Activated CD4-positive, alpha-beta T cell treated with anti-CD3 and anti-CD28 coated beads for 48 hours (primary cell): ENCODE measurements around the gene SGPP2.
"Not testable (repeated sequence)": the region's sequence is repeated elsewhere in the genome, so short reads cannot be mapped to it uniquely, and the experiment has no call there.

Source experiments
- DNase-seq: peaks from one replicate; pipeline ENCODE4 v3.0.0-alpha.2; 2020

The SGPP2 gene

GRCh38 chr2:222430071-222430470, 5.7 kb downstream of the SGPP2 start:
- no peak for DNase-seq

DNA sequence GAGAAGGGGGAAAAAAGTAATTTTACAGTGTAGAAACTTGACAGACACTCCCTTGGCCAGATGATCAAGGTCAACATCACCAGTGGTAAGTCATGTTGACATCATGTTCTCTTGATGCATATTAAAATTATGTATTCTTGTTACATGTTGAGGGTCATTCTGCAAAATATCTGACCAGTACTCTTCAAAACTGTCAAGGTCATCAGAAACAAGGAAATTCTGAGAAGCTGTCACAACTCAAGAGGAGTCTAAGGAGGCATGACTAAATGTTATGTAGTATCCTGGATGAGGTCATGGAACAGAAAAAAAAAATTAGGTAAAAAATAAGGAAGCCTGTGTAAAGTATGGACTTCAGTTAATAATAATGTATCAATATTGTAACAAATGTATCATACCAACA, 6.3 kb downstream of the SGPP2 start:
- no peak for DNase-seq

DNA sequence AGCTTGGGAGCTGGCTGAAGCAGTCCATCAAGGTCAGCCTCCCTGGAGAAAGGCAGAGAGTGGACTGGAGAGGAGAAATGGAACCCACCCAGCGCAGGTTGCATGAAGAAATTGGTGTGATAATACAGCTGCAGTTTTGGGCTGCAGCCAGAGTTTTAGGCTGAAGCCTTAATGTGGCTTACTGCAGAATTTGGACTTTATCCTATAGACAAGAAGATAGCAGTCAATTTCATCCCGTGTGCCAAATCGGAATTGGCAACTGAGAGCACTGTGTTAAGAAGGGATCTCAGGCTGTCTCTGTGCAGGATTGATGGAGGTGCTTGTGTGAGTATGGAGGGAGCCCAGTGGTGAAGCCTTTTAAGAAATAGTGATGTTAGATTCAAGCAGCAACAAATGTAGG, 7.5 kb downstream of the SGPP2 start:
- no peak for DNase-seq

GRCh38 chr2:222433332-222434173, 9.2 kb downstream of the SGPP2 start:
- no peak for DNase-seq

GRCh38 chr2:222434204-222434603, 9.9 kb downstream of the SGPP2 start:
- no peak for DNase-seq

DNA sequence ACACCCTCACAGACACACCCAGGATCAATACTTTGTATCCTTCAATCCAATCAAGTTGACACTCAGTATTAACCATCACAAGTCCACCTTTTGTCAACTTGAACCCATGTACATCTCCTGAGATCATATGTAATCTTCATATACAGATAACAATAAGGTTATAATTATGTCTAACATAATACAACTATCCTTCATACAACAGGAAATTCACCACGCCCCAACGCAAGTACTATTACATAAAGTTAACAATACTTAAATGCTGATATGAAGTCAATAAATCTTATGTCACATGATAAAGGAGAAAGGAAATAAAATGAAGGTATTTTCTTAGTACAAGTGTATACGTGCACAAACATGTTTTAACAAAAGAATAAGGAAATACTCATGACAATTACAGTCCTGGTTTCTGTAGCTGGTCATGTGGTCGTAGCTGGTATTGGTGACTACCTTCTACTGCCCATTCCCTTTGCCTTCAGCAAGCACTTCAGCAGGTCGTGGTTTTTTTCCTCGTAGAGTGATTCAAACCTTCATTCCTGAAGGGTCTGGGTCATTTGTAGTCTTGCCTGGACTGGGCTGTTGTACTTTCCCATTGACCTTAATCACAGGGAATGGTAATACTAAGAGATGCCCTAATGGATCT, 11.2 kb downstream of the SGPP2 start:
- not testable (repeated sequence) for DNase-seq

DNA sequence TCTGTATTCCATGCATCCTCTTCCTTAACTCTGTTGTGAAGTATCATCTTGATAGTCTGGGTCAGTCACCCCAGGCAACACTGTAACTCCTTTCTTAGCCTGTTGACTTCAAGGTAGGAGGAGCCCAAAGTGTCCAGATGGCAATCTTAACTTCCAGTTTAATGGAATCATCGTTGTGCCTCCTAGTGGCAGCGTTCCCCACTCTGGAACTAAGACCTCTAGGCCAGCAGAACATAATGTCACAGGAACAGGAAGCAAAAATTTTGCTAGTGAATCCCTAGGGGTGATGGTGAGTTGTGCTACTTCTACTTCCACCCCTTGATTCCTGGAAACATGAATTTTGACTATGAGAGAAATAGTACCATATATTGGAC, 11.7 kb downstream of the SGPP2 start:
- no peak for DNase-seq

- no peak for DNase-seq
Observed at GRCh38 chr2:222439692-222440091, 15.3 kb downstream of the SGPP2 start.

DNA sequence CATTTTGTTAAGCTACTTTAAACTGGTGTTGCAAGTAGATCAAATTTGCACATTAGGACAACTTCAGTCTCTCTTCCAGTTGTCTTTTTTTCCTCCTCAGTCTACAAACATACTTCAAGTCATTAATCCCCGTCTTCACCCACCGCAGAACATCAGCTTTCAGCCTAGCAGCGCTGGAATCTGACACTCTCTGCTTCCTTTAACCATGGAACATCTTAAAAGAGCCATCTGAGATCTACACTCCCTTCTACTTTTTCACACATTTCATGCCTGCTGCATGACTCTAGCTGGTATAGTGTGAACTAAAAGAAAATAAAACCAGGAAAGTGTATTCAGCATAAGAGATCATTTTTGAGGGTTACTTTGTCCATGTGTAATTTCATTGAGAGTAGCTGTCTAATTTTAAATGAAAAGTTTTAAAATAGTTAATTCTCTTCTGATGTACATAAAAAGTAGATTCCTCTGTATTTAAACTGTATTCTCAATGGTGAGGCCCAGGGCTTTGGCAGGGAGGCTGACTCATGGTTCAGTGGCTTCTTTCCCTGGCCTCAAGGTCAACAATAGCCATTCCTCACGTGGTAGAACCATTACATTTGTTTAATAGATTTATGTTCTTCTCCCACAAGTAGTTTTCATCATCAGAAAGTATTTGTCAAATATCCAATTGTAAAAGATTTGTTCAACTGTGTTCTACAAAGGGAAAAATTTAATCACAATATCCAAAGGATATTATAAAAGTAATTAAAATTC, 16.5 kb downstream of the SGPP2 start:
- no peak for DNase-seq

GRCh38 chr2:222442665-222443064, 18.3 kb downstream of the SGPP2 start:
- no peak for DNase-seq

GRCh38 chr2:222445227-222445626, 20.9 kb downstream of the SGPP2 start:
- no peak for DNase-seq

GRCh38 chr2:222447131-222447530, 22.8 kb downstream of the SGPP2 start:
- no peak for DNase-seq

DNA sequence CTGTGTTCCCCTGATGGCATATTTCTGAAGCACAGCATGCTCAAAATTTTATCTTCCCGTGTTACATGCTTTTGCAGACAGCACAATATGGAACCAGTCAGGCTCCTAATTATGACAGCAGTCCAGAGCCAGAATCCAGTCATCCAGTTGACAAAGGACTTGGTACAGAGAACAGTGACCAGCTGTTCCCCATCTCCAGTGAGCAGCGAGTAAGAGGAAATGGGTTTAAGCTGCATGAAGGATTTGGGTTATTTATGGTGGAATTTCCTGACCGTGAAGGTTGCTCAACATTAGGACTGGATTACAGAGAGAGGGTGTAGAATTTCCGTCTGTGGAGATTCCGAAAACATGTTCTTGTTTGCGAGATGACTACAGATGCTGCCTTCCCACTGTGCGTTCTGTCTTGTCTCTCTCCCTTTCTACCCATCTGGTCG, 24.4 kb downstream of the SGPP2 start:
- DNase-seq, result no peak

DNA sequence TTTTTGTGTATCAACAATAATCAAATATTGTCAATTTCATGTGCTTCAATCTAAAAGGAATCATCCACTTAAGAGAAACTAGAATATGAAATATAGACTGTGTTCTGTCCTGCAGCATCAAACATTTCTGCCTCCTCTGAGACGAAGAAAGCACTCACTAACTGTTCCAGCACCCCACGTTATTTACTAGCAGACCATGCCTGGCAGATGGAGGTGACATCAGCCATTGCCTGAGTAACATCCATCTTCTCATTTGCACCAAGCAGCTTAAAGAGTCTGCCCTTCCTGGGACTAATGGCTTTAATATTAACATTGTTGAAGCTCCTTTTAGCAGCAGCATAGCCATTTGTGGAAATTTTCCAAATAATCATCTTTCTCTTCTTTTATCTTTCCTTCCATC, 25.7 kb downstream of the SGPP2 start:
- no peak for DNase-seq

DNA sequence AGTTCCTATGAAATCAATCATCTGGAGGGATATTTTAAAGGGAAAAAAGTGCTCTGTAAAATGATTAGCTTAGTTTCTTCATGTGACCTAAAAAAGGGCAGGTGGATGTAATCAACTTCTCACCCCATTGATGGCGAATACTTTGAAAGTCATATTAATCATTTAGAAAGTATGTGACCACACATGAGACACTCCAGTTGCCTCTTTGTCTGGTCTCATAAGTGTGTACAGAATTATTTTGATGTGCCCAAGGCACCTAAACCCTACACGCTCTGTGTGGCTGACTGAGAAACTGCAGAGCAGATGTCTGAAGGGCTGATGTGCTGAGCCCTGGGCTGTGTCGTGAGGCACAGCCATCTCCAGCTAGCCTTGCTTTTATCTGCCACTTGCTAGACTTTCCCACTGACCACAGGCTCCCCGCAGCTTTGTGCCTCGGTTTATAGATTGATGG, 26.9 kb downstream of the SGPP2 start:
- DNase-seq, result no peak

- DNase-seq, result no peak
Observed at GRCh38 chr2:222452422-222452950, 28.1 kb downstream of the SGPP2 start.

DNA sequence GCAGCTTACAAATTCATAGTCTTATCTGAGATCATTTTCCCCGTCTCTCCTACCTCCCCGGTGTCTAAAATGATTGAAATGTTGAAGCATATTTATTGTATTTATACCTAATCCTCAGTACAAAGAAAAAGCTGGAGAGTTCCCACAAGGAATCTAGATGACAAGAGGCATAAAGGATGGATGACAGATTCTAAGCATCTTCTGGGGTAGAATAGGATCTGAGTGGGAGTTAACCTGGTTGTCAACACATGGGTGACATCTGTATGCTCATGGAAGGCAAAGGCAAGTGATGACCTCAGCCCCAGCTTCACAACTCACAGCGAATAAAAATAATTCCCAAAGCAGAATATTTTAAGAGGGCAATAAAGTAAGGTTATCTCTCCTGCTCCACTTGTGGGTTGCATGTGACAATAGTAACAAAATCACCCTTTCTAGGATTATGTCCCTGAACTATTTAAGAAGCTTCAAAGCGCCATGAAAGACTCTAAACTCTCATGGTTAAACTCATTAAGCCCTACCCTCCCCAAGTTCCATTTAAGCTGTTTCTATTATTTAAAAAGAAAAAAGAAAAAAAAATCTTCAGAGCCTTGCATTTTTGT, 32.2 kb downstream of the SGPP2 start:
- no peak for DNase-seq

- no peak for DNase-seq
Observed at GRCh38 chr2:222459983-222460382, 35.6 kb downstream of the SGPP2 start.

DNA sequence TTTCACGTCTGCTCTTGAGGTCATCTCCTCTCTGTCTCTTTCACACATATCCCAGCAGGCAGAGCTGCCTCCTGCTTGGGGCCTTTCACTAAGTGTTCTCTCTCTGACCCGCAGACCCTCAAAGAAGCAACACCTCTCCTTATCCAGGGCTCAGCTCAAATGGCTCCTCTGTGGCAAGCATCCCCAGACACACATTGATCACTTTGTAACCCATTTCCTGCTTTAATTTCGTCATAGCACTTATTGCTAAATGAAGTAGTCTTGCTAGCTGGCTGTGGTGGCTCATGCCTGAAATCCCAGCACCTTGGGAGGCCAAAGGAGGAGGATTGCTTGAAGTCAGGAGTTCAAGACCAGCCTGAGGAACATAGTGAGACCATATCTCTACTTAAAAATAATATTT, 41.4 kb downstream of the SGPP2 start:
- no peak for DNase-seq

DNA sequence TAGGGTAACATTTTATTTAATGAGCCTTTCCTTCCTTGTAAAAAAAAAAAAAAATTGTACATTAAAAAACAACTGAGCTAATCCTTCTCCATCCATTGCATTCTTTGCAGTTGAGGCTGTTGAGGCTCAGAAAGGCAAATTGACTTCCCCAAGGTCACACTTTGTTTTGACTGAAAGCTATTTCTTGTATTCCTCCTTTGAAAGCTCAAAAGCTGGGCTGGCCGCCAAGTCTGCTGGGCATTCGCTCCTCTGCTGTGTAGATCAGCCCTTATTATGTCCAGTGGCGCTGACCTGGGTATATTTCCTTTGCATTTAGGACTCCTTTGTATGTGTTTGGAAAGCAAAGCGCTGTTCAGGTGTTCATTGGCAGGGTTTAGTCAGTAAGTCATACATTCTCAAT, 44.0 kb downstream of the SGPP2 start:
- DNase-seq, result no peak

GRCh38 chr2:222470802-222471468, 46.6 kb downstream of the SGPP2 start:
- DNase-seq, result no peak

DNA sequence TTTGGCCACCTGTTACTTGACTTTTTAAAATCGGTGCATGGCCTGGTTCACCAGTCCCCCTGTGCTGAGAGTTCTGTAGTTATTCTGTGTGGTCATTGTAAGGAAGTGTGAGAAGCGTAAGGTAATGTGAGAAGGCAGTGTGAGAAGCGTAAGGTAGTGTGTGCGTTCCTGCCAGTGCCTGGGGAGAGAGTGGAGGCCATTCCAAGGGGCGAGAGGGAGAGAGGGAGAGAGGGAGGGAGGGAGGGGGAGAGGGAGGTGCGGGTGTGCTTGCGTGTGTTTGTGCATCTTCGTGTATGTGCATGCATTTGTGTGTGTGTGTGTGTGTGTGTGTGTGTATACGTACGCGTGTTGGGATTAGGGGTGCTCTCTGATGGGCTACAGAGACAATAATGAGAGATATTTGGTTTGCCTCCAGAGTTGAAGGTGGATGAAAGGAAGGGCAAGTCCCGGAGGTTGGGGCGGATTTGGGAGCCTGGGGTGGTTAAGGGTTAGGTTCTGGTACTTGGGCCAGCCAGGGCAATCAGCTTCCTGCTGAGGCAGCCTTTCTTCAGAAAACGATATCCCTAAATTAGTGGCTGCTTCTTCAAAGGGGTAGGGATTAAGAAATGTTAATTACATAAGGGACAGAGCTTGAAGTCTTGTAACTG, 53.7 kb downstream of the SGPP2 start:
- no peak for DNase-seq
